22Rv1 (cell line): ENCODE data around the gene ARID4A.

Experiments
- ZFX ChIP-seq: fragments of 450-650 bp; IDR thresholded peaks from 2 replicates; pipeline ENCODE4 v1.6.1; 2017; ENCODE audit warnings: antibody characterized with exemption, borderline replicate concordance
- TF ChIP-seq, protein P1 (sequence below): fragments of 450-650 bp; IDR thresholded peaks from 2 replicates; pipeline ENCODE4 v1.5.1; 2017; ENCODE audit warnings: mild to moderate bottlenecking

DNA sequence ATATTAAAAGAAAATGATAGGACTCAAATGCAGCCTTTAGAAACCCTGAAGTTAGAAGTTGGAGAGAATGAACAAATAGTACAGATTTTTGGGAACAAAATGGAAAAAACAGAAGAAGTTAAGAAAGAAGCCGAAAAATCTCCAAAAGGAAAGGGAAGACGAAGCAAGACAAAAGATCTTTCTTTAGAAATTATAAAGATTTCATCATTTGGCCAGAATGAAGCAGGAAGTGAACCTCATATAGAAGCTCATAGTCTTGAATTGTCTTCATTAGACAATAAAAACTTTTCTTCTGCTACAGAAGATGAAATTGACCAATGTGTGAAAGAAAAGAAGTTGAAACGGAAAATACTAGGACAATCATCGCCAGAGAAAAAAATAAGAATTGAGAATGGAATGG, 66.0 kb downstream of the ARID4A start:
- TF ChIP-seq, protein P1, sequence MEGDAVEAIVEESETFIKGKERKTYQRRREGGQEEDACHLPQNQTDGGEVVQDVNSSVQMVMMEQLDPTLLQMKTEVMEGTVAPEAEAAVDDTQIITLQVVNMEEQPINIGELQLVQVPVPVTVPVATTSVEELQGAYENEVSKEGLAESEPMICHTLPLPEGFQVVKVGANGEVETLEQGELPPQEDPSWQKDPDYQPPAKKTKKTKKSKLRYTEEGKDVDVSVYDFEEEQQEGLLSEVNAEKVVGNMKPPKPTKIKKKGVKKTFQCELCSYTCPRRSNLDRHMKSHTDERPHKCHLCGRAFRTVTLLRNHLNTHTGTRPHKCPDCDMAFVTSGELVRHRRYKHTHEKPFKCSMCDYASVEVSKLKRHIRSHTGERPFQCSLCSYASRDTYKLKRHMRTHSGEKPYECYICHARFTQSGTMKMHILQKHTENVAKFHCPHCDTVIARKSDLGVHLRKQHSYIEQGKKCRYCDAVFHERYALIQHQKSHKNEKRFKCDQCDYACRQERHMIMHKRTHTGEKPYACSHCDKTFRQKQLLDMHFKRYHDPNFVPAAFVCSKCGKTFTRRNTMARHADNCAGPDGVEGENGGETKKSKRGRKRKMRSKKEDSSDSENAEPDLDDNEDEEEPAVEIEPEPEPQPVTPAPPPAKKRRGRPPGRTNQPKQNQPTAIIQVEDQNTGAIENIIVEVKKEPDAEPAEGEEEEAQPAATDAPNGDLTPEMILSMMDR = no peak
- TF ChIP-seq ZFX = no peak
